Muscle of leg (tissue), 11 donors: Measurements from ENCODE around the gene KIRREL2. TPM values are rescaled to one million over a fixed set of nuclear protein-coding genes. Genes with fewer than 3 reads are reported as not detected.
A peak's percentile ranks its signal among the peaks of the same experiment; 100 is the strongest.
"Not testable (repeated sequence)": the region's sequence is repeated elsewhere in the genome, so short reads cannot be mapped to it uniquely, and the experiment has no call there.

Source experiments
- DNase-seq: peaks from one replicate; pipeline ENCODE4 v3.0.0; 2013
- H3K27ac ChIP-seq: one replicate; pipeline ENCODE4 v1.5.1; 2013; ENCODE audit warnings: mild to moderate bottlenecking, low read length, control low read depth
- H3K27me3 ChIP-seq: one replicate; pipeline ENCODE4 v1.6.1; 2013; ENCODE audit warnings: low read length; ENCODE audit not compliant: control insufficient read depth, insufficient read depth
- H3K36me3 ChIP-seq: one replicate; pipeline ENCODE4 v1.6.1; 2013; ENCODE audit warnings: low read length; ENCODE audit not compliant: control insufficient read depth, insufficient read depth
- H3K4me1 ChIP-seq: one replicate; pipeline ENCODE4 v1.6.1; 2013; ENCODE audit warnings: low read length; ENCODE audit not compliant: control insufficient read depth, insufficient read depth
- H3K4me3 ChIP-seq: one replicate; pipeline ENCODE4 v1.5.1; 2013; ENCODE audit warnings: low read length, control low read depth
- H3K9me3 ChIP-seq: replicated peaks from 2 replicates; pipeline ENCODE4 v1.6.1; 2013; ENCODE audit warnings: low read depth, low read length; ENCODE audit not compliant: control insufficient read depth
- WGBS: methylation state at CpG from one replicate; pipeline ENCODE4 v1.1.5; 2013; ENCODE audit warnings: missing lambda C conversion rate; ENCODE audit not compliant: insufficient coverage; 5-methylcytosine and 5-hydroxymethylcytosine counted together
- polyA plus RNA-seq, 8 donors: library from polyadenylated mRNA; unstranded; fragments of 120-200 nt; gene quantifications; one replicate each; pipeline versions ENCODE4 v1.2.1 to v1.2.3, GENCODE V29; 2013; ENCODE audit warnings: inconsistent platforms in 1 of 8, low replicate concordance in 1 of 8; ENCODE audit not compliant: insufficient read length in 8 of 8, insufficient read depth in 1 of 8
- total RNA-seq: library from RNA; stranded (reverse); fragments of 120-200 nt; gene quantifications from one replicate; pipeline ENCODE4 v1.2.4, GENCODE V29; 2013

Gene KIRREL2
- total and polyA plus RNA-seq, 9 donors: 0.28 to 1.0 (median 0.48) TPM

GRCh38 chr19:35904311-35905068, 47.8 kb downstream of the KIRREL2 start:
- Histone ChIP-seq H3K27ac (peak overlapping the region; percentile 29), H3K4me1 (peaks cover 3% of the 10 kb centered on the region), H3K9me3 (no peaks in the 10 kb centered on the region), H3K27me3 (peaks cover 25% of the 10 kb centered on the region), H3K4me3 (no peak overlapping the region), H3K36me3 (no peaks in the 10 kb centered on the region)
- WGBS: 80% methylated on average over 9 of the region's 10 CpGs
- peak; percentile 35 for DNase-seq

- Histone ChIP-seq H3K9me3 (no peaks in the 10 kb centered on the region), H3K27ac (peak overlapping the region; percentile 35), H3K36me3 (no peaks in the 10 kb centered on the region), H3K4me3 (no peak overlapping the region), H3K27me3 (peaks cover 24% of the 10 kb centered on the region), H3K4me1 (peaks cover under 1% of the 10 kb centered on the region)
- DNase-seq: no peak
- WGBS: 0% methylated on average over 1 of the region's 6 CpGs
Measured at GRCh38 chr19:35905178-35905727, 48.5 kb downstream of the KIRREL2 start.

GRCh38 chr19:35907377-35907745, 50.6 kb downstream of the KIRREL2 start:
- 21% methylated on average over 7 of the region's 12 CpGs for WGBS
- peak overlapping the region; percentile 28 for H3K4me3 ChIP-seq
- H3K9me3 ChIP-seq: no peaks in the 10 kb centered on the region
- H3K27me3 ChIP-seq: peaks cover 18% of the 10 kb centered on the region
- H3K4me1 ChIP-seq: no peaks in the 10 kb centered on the region
- peak overlapping the region; percentile 35 for H3K27ac ChIP-seq
- no peaks in the 10 kb centered on the region for H3K36me3 ChIP-seq
- no peak for DNase-seq

GRCh38 chr19:35908010-35908441, 51.3 kb downstream of the KIRREL2 start, which contains the start of gene TYROBP:
Gene TYROBP, minus strand, starts transcription at chr19:35908295. Its CDS starts 67 bp downstream, at chr19:35908228.
- H3K9me3 ChIP-seq: no peaks in the 10 kb centered on the region
- H3K4me3 ChIP-seq: peak within 1 kb of the TSS; percentile 28
- DNase-seq: peak; percentile 39
- H3K36me3 ChIP-seq: no peaks in the 10 kb centered on the region
- H3K27ac ChIP-seq: peak within 1 kb of the TSS; percentile 51
- no peaks in the 10 kb centered on the region for H3K4me1 ChIP-seq
- H3K27me3 ChIP-seq: peaks cover 13% of the 10 kb centered on the region
- 27% methylated on average over 6 of the region's 9 CpGs for WGBS

- 65% methylated on average over 3 of the region's 10 CpGs for WGBS
- H3K36me3 ChIP-seq: no peaks in the 10 kb centered on the region
- H3K9me3 ChIP-seq: no peaks in the 10 kb centered on the region
- peaks cover 4% of the 10 kb centered on the region for H3K27me3 ChIP-seq
- H3K4me3 ChIP-seq: no peak overlapping the region
- H3K4me1 ChIP-seq: no peaks in the 10 kb centered on the region
- peak; percentile 87 for DNase-seq
- peak overlapping the region; percentile 51 for H3K27ac ChIP-seq
Measured at GRCh38 chr19:35908973-35909683, 52.4 kb downstream of the KIRREL2 start.

- Histone ChIP-seq H3K27ac (peak overlapping the region; percentile 45), H3K4me1 (no peaks in the 10 kb centered on the region)
Measured at GRCh38 chr19:35909684-35910035, 52.9 kb downstream of the KIRREL2 start.

GRCh38 chr19:35910355-35910754, 53.6 kb downstream of the KIRREL2 start:
- not testable (repeated sequence) for DNase-seq, H3K27me3 ChIP-seq, H3K36me3 ChIP-seq, H3K4me1 ChIP-seq, H3K27ac ChIP-seq, H3K4me3 ChIP-seq, H3K9me3 ChIP-seq
- WGBS: 88% methylated on average over 3 of the region's 14 CpGs

More at GRCh38 chr19:35909684-35910035, 52.9 kb downstream of the KIRREL2 start:
- DNase-seq: no peak
- H3K4me3 ChIP-seq: no peak overlapping the region
- no peaks in the 10 kb centered on the region for H3K36me3 ChIP-seq
- no peaks in the 10 kb centered on the region for H3K27me3 ChIP-seq
- no peaks in the 10 kb centered on the region for H3K9me3 ChIP-seq
- 63% methylated on average over 3 of the region's 6 CpGs for WGBS

GRCh38 chr19:35911173-35911572, 54.5 kb downstream of the KIRREL2 start:
- WGBS: no CpG with 5 or more reads among the region's 3 CpGs
- H3K4me1 ChIP-seq: no peaks in the 10 kb centered on the region

GRCh38 chr19:35911790-35912189, 55.1 kb downstream of the KIRREL2 start:
- whole genome bisulfite sequencing: 0% methylated on average over 1 of the region's 5 CpGs
- DNase-seq: no peak
- Histone ChIP-seq H3K36me3 (no peaks in the 10 kb centered on the region), H3K27me3 (no peaks in the 10 kb centered on the region), H3K9me3 (no peaks in the 10 kb centered on the region), H3K4me3 (no peak overlapping the region), H3K4me1 (no peaks in the 10 kb centered on the region), H3K27ac (no peak overlapping the region)

More at GRCh38 chr19:35911173-35911572, 54.5 kb downstream of the KIRREL2 start:
- Histone ChIP-seq H3K27me3 (no peaks in the 10 kb centered on the region), H3K4me3 (no peak overlapping the region), H3K27ac (no peak overlapping the region), H3K9me3 (no peaks in the 10 kb centered on the region), H3K36me3 (no peaks in the 10 kb centered on the region)
- no peak for DNase-seq

GRCh38 chr19:35913589-35913988, 56.9 kb downstream of the KIRREL2 start:
- DNase-seq: no peak
- no peak overlapping the region for H3K27ac ChIP-seq
- no peaks in the 10 kb centered on the region for H3K4me1 ChIP-seq
- no peaks in the 10 kb centered on the region for H3K9me3 ChIP-seq
- WGBS: 39% methylated on average over 2 of the region's 7 CpGs
- H3K36me3 ChIP-seq: no peaks in the 10 kb centered on the region
- H3K4me3 ChIP-seq: no peak overlapping the region
- H3K27me3 ChIP-seq: no peaks in the 10 kb centered on the region
